HG03039 (cell line): ENCODE measurements around the gene HDAC11.

Experiments
- ATAC-seq: cut with Tn5 transposase; IDR thresholded peaks from one replicate; pipeline ENCODE4 v1.9.1; 2021; ENCODE audit warnings: mild to moderate bottlenecking, moderate library complexity; ENCODE audit not compliant: unreplicated experiment

Gene HDAC11

DNA sequence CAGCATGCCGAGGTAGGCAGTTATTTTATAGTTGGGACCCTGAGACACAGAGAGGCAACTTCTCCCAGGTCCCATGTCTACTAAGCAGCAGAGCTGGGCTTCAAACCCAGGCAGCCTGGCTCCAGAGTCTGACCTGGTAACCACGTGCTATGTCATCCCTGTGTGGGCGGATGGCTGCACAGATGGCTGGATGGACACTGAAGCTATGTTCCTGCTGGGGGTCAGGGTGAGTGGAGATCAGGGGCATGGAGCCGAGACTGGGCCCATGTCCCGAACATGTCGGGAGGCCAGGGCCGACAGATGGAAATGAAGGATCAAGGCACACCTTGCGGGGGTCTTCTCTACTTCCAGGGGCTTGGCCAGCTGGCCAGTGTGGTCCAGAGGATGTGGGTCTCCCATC, 59.6 kb downstream of the HDAC11 start:
- no peak for ATAC-seq

DNA sequence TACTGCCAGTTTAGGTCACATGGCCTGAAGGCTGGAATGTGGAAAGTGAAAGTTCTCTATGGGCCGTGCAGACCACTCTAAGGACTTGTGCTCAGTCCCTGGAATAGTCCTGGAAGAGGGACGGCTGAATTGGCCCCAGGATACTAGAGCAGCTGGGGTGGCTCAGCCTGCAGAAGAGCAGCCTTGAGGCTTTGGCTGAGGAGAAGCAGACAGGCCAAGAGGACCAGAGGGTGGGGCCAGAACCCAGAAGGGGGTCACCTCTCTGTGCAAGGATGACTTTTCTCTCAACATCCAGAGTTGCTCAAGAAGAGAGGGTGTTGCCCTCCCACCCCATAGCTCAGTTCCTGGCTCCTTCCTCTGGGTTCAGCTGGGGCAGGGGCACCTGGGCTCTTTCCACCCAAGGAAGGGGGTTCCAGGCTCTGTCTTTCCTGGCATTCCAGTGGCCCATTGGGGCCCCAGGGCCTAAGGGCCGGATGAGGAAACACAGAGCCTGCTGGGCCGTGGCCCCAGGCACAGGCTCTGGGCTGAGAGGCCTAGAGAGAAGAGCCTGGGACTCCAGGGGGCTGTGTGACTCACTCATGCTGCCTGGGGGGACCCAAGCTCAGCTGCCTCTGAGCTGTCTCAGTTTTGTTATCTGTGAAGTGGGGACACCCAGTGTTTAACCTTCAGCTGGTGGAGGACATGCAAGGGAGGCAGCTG, 60.3 kb downstream of the HDAC11 start:
- ATAC-seq, result no peak

- ATAC-seq, result no peak
These were observed 61.6 kb downstream of the HDAC11 start for GRCh38 chr3:13541691-13542090.

DNA sequence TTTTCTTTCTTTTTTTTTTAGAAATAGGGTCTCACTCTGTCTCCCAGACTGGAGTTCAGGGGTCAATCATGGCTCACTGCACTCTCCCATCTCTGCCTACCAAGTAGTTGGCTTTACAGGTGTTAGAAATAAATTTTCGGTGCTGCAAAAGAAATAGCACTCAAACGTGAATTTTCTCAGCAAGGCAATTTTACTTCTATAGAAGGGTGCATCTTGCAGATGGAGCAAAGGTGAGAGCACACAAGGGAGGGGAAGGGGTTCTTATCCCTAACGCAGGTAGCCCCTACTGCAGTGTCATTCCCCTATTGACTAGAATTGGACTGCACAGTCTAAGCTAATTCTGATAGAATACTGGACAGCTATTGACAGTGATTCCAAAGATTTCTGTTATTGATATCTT, 62.0 kb downstream of the HDAC11 start:
- ATAC-seq, result no peak

DNA sequence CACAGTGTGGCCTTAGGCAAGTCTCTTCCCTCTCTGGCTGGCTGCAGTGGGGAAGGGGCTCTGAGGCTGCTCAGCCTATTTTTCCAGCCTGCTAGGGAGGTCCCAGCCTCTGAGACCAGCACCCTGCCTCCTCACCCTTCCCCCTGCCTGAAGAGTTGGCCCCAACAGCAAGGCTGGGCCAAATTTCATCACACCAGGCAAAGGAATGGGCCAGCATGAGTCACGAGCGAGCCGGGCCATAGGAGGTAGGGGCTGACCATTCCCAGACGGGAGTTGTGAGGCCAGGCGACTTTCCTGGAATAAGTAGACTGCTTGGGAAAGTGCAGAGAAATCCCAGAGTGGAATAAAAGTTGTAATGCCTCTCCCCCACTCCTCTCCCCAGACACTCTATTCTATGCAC, 63.1 kb downstream of the HDAC11 start:
- no peak for ATAC-seq

DNA sequence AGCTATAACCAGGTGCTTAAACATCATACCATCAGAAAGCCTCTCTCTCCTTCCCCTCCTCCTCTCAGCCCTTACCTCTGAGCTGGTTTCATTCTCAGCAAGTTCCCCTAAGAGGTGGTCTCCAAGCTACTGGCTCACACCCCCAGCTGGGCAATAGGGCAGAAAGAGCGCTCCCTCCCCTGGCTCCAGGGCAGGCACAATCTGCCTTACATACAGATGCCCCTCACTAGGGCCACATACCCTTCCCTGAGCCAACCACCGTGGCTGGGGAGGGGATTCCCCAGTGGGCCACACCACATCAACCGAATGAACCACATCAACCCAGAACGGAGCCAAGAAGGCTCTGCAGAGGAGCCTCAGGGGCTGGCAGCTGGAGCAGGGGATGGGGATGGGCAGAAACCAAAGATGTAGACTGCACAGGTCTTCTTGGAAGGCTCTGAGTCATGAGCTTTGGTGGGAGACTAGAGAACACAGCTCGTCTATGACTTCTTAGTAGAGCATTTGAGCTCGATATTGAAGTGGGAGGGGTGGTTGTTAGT, 64.3 kb downstream of the HDAC11 start:
- no peak for ATAC-seq

DNA sequence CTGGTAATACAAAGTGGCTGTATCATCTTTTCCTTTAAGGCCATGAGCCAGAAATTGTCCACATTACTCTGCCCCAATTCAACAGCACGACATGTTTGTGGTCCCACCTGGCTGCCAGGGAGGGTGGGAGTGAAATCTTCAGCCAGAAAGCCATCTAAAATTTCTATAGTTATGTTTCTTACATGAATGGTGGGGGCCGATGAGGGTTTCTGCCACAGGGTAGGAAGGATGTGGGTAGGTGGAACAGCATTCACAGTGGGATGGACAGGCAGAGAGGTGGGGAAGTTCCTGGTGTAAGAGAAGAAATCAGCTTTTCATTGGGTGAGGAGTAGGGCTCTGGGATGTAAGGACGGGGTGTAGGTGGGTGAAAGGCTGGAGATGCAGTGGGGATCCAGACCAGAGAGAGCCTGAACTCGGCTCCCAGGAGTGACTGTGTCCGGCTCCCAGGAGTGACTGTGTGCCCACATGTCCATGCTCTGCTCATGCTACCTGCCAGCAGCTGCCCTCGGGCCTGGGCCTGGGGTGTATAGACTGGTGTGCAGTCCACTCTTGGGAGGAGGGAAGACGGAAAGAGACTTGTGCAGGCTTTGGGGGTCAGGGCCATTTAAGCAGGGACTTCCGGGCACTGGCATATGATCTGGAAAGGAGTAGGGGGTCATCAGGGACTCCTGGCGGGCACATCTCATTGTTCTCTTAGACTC, 65.0 kb downstream of the HDAC11 start:
- ATAC-seq, result no peak

GRCh38 chr3:13545952-13546454, 65.9 kb downstream of the HDAC11 start:
- ATAC-seq, result no peak

DNA sequence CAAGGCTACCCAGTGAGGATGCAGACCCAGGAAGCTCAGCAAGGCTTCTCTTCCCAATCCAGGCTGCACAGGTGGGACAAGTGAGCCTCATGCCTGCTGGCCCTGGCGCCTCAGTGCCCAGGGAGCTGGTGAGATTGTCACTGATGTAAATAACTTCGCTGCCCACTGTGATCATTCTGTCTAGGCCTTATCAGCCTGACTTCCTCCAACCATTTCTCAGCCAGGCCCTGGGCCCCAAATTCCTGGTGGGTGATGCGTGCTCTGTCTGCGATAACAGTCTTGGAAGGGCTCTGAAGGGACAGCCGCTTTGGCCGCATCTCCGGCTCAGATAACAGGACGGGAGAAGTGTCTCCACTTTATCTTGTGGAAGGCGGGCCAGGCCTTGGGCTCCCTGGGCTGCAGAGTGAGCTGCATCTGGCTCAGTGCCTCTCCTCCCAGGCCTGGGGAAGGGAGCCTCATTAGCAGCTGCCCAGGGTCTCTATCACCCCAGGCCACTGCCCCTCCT, 66.6 kb downstream of the HDAC11 start:
- ATAC-seq, result no peak

GRCh38 chr3:13547591-13548371, 67.7 kb downstream of the HDAC11 start:
- no peak for ATAC-seq

GRCh38 chr3:13548696-13549622, 68.9 kb downstream of the HDAC11 start, which contains the start of gene FBLN2:
TSS of gene FBLN2 (plus strand) at chr3:13549125. CDS start at chr3:13570356, 21,231 bp downstream.
- no peak for ATAC-seq

- ATAC-seq, result no peak
These were observed 69.7 kb downstream of the HDAC11 start for GRCh38 chr3:13549623-13550422.

DNA sequence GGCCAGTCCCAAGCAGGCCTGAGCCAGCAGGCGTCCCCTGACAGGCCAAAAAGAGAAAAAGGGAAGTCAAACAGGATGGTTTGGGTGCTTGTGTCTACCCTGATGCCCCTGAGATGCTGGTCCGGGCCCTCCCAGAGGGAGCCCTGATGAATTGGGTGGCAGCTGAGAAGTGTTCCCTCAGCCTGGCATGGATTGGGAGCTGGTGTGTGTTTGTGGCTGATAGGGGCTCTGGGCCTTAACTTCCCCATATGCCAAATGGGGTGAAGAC, 70.3 kb downstream of the HDAC11 start:
- ATAC-seq, result no peak

DNA sequence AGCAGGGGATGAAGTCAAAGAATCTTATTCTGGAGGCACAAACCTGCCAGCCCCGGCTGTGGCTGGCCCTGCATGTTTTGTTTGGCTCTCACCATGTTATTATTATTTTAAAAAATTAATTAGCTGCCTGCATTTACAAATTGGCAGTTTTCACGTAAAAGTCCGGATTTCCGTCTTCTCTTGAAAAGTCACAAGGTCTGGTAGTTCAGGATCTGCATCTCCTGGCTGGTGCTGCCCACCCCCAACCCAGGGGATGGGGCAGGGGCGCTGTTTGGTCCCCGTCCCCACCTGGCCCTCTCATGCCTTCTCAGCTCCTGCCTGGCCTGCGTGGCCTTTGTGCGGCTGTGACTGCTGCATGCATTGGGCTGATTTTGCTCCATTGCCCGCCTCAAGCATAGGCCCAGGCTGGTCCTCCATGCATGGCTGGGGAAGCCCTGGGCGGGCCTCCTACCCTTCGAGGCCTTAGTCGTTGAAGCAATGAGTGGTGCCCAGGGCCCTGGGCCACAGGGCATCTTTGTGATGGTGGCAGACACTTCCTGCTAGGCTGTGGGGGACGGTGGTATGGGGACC, 70.8 kb downstream of the HDAC11 start:
- ATAC-seq, result no peak

- no peak for ATAC-seq
These were observed 72.9 kb downstream of the HDAC11 start for GRCh38 chr3:13552857-13553652.

GRCh38 chr3:13553686-13554085, 73.6 kb downstream of the HDAC11 start:
- ATAC-seq, result no peak

DNA sequence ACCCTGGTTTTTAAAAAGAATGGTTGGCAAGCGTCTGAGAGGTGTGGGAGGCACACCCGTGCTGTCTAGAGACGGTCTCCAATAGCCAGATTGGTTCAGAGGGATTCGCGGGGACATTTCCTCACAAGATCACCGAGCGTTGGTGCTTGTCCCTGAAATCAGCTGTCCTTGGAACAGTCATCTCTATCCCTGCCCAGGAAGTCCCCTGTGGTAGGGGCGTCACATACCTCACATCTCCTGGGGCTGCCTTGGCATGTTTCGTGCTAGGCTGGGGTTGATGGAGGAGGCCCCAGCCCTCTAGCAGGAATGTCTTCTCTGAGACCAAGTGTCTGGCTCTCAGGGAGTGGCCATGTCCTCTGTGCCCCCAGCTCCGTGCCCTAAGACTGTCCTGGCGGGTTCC, 75.6 kb downstream of the HDAC11 start:
- ATAC-seq, result no peak
